Endothelial cell of umbilical vein (primary cell): ENCODE measurements around the gene CHMP1B. TPM values are rescaled to one million over a fixed set of nuclear protein-coding genes. Genes with fewer than 3 reads are reported as not detected.

Experiments
- BruUV-seq: library from RNA; stranded (reverse); fragments of 400-500 nt; replicated peaks from 2 replicates; lab custom pipeline; 2021; lab: Mats Ljungman, UMichigan
- CTCF ChIA-PET: fragments of 300-600, 350-600 bp; sonication (Branson Sonifier 250); formaldehyde crosslinking; loops from one replicate; lab custom pipeline; 2021; ENCODE audit warnings: antibody characterized with exemption, inconsistent platforms; lab: Charles Lee
- POLR2A ChIA-PET: fragments of 300-600, 350-600 bp; sonication (Branson Sonifier 250); formaldehyde crosslinking; loops from one replicate; lab custom pipeline; 2021; ENCODE audit warnings: antibody characterized with exemption, inconsistent platforms; lab: Charles Lee
- DNase-seq: peaks from one replicate; pipeline ENCODE4 v3.0.0-alpha.2; 2011; ENCODE audit warnings: low read depth, low spot score
- FAIRE-seq: peaks from 2 replicates; lab custom pipeline; 2011; peaks lifted over from hg19 to GRCh38; lab: Jason Lieb, UNC
- H2AFZ ChIP-seq: 2 replicates; pipeline ENCODE4 v1.6.0; 2012; ENCODE audit warnings: low read depth, low read length, control low read depth, inconsistent platforms
- H3K27ac ChIP-seq: 2 replicates; pipeline ENCODE4 v1.5.1; 2011; ENCODE audit warnings: low read depth, mild to moderate bottlenecking, control low read depth, low read length, moderate library complexity; ENCODE audit not compliant: insufficient read depth
- H3K27me3 ChIP-seq, 2 experiments: 2 replicates each; pipeline versions ENCODE4 v1.6.0 to v1.6.1; 2011; ENCODE audit warnings: low read length in 2 of 2, mixed read lengths in 1 of 2; ENCODE audit not compliant: control insufficient read depth in 2 of 2, insufficient read depth in 2 of 2
- H3K36me3 ChIP-seq, 2 experiments: 2 replicates in 1 of 2; 3 replicates in 1 of 2; pipeline ENCODE4 v1.5.1; 2011; ENCODE audit warnings: low read length in 2 of 2, mild to moderate bottlenecking in 1 of 2, moderate library complexity in 1 of 2; ENCODE audit not compliant: control insufficient read depth in 2 of 2, insufficient read depth in 2 of 2; ENCODE audit errors: extremely low read depth in 1 of 2
- H3K4me1 ChIP-seq: 3 replicates; pipeline ENCODE4 v1.5.1; 2011; ENCODE audit warnings: mild to moderate bottlenecking, low read length; ENCODE audit not compliant: control insufficient read depth, insufficient read depth; ENCODE audit errors: extremely low read depth
- H3K4me2 ChIP-seq: 2 replicates; pipeline ENCODE4 v1.6.1; 2011; ENCODE audit warnings: low read length, control low read depth, mixed read lengths; ENCODE audit not compliant: insufficient read depth
- H3K4me3 ChIP-seq, 3 experiments: fragments of 200-600 bp in 1 of 3; sonication (generic), shearing (Covaris generic) in 1 of 3; replicated peaks in 1 of 3; 2 replicates each; pipeline ENCODE4 v1.5.1; 2011 to 2016; ENCODE audit warnings: control low read depth in 3 of 3, low read length in 3 of 3, mild to moderate bottlenecking in 2 of 3, inconsistent platforms in 1 of 3, low read depth in 1 of 3, moderate library complexity in 1 of 3; ENCODE audit not compliant: insufficient read depth in 1 of 3
- H3K79me2 ChIP-seq: 2 replicates; pipeline ENCODE4 v1.6.0; 2012; ENCODE audit warnings: low read length, inconsistent platforms; ENCODE audit not compliant: control insufficient read depth, insufficient read depth
- H3K9ac ChIP-seq: replicated peaks from 2 replicates; pipeline ENCODE3; 2011; ENCODE audit warnings: low read length, control low read depth; ENCODE audit not compliant: insufficient read depth; ENCODE audit errors: extremely low read depth
- H3K9me1 ChIP-seq: replicated peaks from 3 replicates; pipeline ENCODE4 v1.6.0; 2011; ENCODE audit warnings: mild to moderate bottlenecking, low read length; ENCODE audit not compliant: control insufficient read depth, insufficient read depth; ENCODE audit errors: extremely low read depth
- H3K9me3 ChIP-seq: replicated peaks from 2 replicates; pipeline ENCODE4 v1.5.1; 2012; ENCODE audit warnings: low read length, inconsistent platforms; ENCODE audit not compliant: control insufficient read depth, insufficient read depth
- H4K20me1 ChIP-seq: replicated peaks from 2 replicates; pipeline ENCODE3; 2011; ENCODE audit warnings: mild to moderate bottlenecking, low read length; ENCODE audit not compliant: control insufficient read depth, insufficient read depth; ENCODE audit errors: extremely low read depth
- EZH2 ChIP-seq: IDR thresholded peaks from 2 replicates; pipeline ENCODE4 v1.6.1; 2012; ENCODE audit warnings: borderline replicate concordance, low read depth, mild to moderate bottlenecking, moderate library complexity, low read length, inconsistent platforms; ENCODE audit not compliant: severe bottlenecking
- FOS ChIP-seq: IDR thresholded peaks from 2 replicates; pipeline ENCODE4 v1.6.1; 2011; ENCODE audit warnings: mild to moderate bottlenecking, low read length, moderate library complexity, borderline replicate concordance; ENCODE audit not compliant: insufficient read depth
- GATA2 ChIP-seq: IDR thresholded peaks from 2 replicates; pipeline ENCODE4 v1.7.0; 2011; ENCODE audit warnings: low read depth, mild to moderate bottlenecking, moderate library complexity, mixed read lengths, low read length; ENCODE audit not compliant: insufficient read length, insufficient read depth
- JUN ChIP-seq: IDR thresholded peaks from 2 replicates; pipeline ENCODE4 v1.6.1; 2011; ENCODE audit warnings: borderline replicate concordance, low read depth; ENCODE audit not compliant: insufficient read length, insufficient read depth
- MYC ChIP-seq: IDR thresholded peaks from one replicate; pipeline ENCODE4 v1.6.1; 2011; ENCODE audit warnings: mild to moderate bottlenecking, low read depth, low read length
- POLR2A ChIP-seq: IDR thresholded peaks from 2 replicates; pipeline ENCODE4 v1.6.1; 2012; ENCODE audit warnings: low read depth, mild to moderate bottlenecking, control low read depth, low read length
- POLR2AphosphoS5 ChIP-seq: IDR thresholded peaks from 2 replicates; pipeline ENCODE4 v1.6.1; 2012; ENCODE audit warnings: low read depth, mild to moderate bottlenecking, control low read depth, low read length, moderate library complexity; ENCODE audit not compliant: insufficient read depth
- dilution Hi-C: fragments of 300-500 bp; cut with MboI; formaldehyde crosslinking; loops from one replicate; pipeline ENCODE4 v1.15.0; 2019; ENCODE audit warnings: low sequenced_read_pairs; ENCODE audit not compliant: extremely low pct_ligation_motif_present
- intact Hi-C: fragments of 100-400 bp; cut with micrococcal nuclease; formaldehyde crosslinking; loops from one replicate; pipeline ENCODE4 v1.10.0; 2022
- polyA plus RNA-seq, 4 experiments: library from polyadenylated mRNA; depleted of rRNA in 3 of 4; stranded (reverse) in 3 of 4; unstranded in 1 of 4; fragments of >200 nt; gene quantifications; 2 replicates each; pipeline versions ENCODE4 v1.2.1 to v1.2.3, GENCODE V29; 2011 to 2012; ENCODE audit warnings: missing spikeins in 1 of 4
- total RNA-seq: library from RNA; stranded (reverse); gene quantifications from 2 replicates; pipeline ENCODE4 v1.2.3, GENCODE V29; 2021
- TF ChIP-seq, protein P1 (sequence below): IDR thresholded peaks from 2 replicates; pipeline ENCODE4 v1.6.1; 2011; ENCODE audit not compliant: insufficient read depth, insufficient read length
- TF ChIP-seq, protein P2 (sequence below), 2 donors: IDR thresholded peaks; 1 replicate in 1 of 2; 2 replicates in 1 of 2; pipeline ENCODE4 v1.5.1; 2011; ENCODE audit warnings: low read length in 2 of 2, mild to moderate bottlenecking in 2 of 2, moderate library complexity in 2 of 2, control low read depth in 1 of 2, inconsistent platforms in 1 of 2, low read depth in 1 of 2; ENCODE audit not compliant: insufficient read depth in 1 of 2; ENCODE audit errors: extremely low read depth in 1 of 2

CHMP1B gene
- total and polyA plus RNA-seq, 2 donors (not counting 3 experiments of a cell fraction or from before 2014, with no cell fraction given), result 24.0 to 27.0 TPM

DNA sequence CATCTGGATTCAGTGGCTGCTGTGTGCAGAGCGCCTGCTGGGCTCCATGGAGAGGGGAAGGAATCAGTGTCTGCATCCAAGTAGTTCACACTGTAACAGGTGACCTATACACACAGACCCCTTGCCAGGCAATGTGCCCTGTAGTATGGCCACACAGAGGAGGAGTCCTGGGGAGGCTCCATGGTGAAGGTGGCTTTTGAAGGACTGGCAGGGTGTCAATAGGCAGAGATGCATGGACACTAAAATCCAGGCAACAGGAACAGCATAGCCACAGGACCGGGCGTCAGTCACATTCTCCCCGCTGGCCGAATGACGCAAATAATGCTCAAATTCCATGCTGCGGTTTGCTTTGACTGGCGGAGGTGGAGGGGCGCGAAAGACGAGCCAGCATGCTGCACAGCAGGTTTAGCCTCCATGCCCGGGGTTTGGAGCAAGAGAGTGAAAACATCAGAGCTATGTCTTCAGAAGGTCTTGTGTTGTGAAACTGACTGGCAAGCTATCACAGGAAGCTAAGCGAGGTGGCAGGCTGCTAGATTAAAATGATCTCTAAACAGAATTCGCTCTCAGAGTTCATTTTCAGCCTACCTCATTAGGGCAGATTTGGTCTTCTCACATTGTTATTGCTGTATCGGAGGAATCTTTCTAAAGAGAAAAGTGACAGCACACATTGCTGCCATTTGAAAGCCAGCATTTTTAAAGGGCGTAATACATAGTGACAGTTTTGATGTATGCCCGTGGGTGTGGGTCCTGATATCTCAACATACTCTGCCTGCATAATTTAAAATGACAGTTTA is 1.2 kb upstream of the CHMP1B start:
- Histone ChIP-seq H3K9ac (peak overlapping the region; percentile 97), H3K79me2 (peaks cover 21% of the 10 kb centered on the region), H3K9me3 (no peaks in the 10 kb centered on the region), H3K4me2 (peak overlapping the region; percentile 91), H3K4me1 (peaks cover 21% of the 10 kb centered on the region), H2AFZ (peak overlapping the region; percentile 91), H3K27me3 (peaks cover 2 to 5% of the 10 kb centered on the region in 2 experiments), H3K9me1 (no peaks in the 10 kb centered on the region), H3K27ac (peak overlapping the region; percentile 32), H3K36me3 (no peaks in the 10 kb centered on the region), H4K20me1 (no peaks in the 10 kb centered on the region), H3K4me3 (peak overlapping the region; percentile 19 to 94 (median 86))
- POLR2A ChIA-PET, result interaction anchor here (0.6 kb wide), 1 partner anchor 161 kb away, joined by 6 read pairs; the partner anchor contains the start of gene GNAL
- CTCF ChIA-PET, result interaction anchor here (1.4 to 2.1 kb wide), 2 partner anchors 23 to 117 kb away, joined by 3 to 8 read pairs; no protein-coding TSS in a partner anchor
- peak; percentile 43 for DNase-seq
- no peak for FAIRE-seq
- no TSS peak for BruUV-seq
- dilution Hi-C loops, result no loop called here
- TF ChIP-seq POLR2AphosphoS5, result no peak
- no peak for TF ChIP-seq MYC
- intact Hi-C loops, result loop anchor here (5.0 to 10.0 kb wide), 3 partner anchors 115 to 187 kb away; no protein-coding TSS in a partner anchor

DNA sequence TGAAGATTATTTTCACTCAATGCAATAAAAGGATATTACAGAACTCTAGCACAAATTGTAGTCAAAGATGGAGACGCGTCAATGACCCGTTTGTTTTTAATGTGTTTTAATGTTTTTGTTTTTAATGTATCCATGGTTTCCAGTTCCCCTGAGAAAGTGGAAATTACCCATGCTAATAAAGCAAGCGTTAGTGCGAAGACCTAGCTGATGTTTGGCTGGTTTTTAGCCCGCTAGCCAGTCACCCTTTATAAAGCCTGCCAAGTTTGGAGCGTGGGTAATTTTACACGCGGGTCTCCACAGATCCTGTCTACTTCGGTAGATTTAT is 430 bp upstream of the CHMP1B start:
- BruUV-seq, result no TSS peak
- Histone ChIP-seq H3K4me2 (peak overlapping the region; percentile 91), H4K20me1 (no peaks in the 10 kb centered on the region), H3K9me1 (no peaks in the 10 kb centered on the region), H3K27me3 (peaks cover 2 to 5% of the 10 kb centered on the region in 2 experiments), H3K4me3 (peak overlapping the region; percentile 19 to 94 (median 86)), H3K36me3 (no peaks in the 10 kb centered on the region), H3K79me2 (peaks cover 21% of the 10 kb centered on the region), H3K27ac (peak overlapping the region; percentile 89), H3K4me1 (peaks cover 21% of the 10 kb centered on the region), H2AFZ (peak overlapping the region; percentile 91), H3K9ac (peak overlapping the region; percentile 97), H3K9me3 (no peaks in the 10 kb centered on the region)
- dilution Hi-C loops, result no loop called here
- TF ChIP-seq EZH2 (no peak), FOS (no peak), POLR2A (no peak), MYC (no peak), GATA2 (no peak), POLR2AphosphoS5 (no peak), JUN (no peak)
- TF ChIP-seq, protein P1, sequence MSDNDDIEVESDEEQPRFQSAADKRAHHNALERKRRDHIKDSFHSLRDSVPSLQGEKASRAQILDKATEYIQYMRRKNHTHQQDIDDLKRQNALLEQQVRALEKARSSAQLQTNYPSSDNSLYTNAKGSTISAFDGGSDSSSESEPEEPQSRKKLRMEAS, result no peak
- TF ChIP-seq, protein P2, sequence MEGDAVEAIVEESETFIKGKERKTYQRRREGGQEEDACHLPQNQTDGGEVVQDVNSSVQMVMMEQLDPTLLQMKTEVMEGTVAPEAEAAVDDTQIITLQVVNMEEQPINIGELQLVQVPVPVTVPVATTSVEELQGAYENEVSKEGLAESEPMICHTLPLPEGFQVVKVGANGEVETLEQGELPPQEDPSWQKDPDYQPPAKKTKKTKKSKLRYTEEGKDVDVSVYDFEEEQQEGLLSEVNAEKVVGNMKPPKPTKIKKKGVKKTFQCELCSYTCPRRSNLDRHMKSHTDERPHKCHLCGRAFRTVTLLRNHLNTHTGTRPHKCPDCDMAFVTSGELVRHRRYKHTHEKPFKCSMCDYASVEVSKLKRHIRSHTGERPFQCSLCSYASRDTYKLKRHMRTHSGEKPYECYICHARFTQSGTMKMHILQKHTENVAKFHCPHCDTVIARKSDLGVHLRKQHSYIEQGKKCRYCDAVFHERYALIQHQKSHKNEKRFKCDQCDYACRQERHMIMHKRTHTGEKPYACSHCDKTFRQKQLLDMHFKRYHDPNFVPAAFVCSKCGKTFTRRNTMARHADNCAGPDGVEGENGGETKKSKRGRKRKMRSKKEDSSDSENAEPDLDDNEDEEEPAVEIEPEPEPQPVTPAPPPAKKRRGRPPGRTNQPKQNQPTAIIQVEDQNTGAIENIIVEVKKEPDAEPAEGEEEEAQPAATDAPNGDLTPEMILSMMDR (IDR thresholded peaks at IDR 0.05; ENCODE audit: extremely low read depth in 1 of 2, insufficient read depth in 1 of 2, low read depth in 1 of 2, low read length in 2 of 2), result no peak
- DNase-seq (no peak), FAIRE-seq (no peak)
- intact Hi-C loops, result loop anchor here (1.0 to 10.0 kb wide), 6 partner anchors 58 to 187 kb away; partner anchors contain the start of genes IMPA2 and MPPE1
- ChIA-PET POLR2A (no interaction called here), CTCF (interaction anchor here (1.4 to 2.1 kb wide), 2 partner anchors 22 to 118 kb away, joined by 3 to 8 read pairs; no protein-coding TSS in a partner anchor)
